Heart left ventricle (tissue), 13 donors: ENCODE measurements around the gene UVRAG.

ENCODE experiments used
- CTCF ChIP-seq, 12 donors: fragments of 200-600 bp; sonication (generic) in 4 of 12; IDR thresholded peaks; one replicate each; pipeline versions ENCODE4 v1.5.0 to v1.8.0; 2018 to 2022; ENCODE audit warnings: antibody characterized with exemption in 12 of 12, mild to moderate bottlenecking in 5 of 12
- POLR2A ChIP-seq, 2 donors: fragments of 450-650 bp; IDR thresholded peaks; one replicate each; pipeline ENCODE4 v1.6.1; 2017; ENCODE audit warnings: antibody characterized with exemption in 2 of 2, mild to moderate bottlenecking in 2 of 2, moderate library complexity in 2 of 2
- donor health status: ischemic (EF 13 %, LVEDD 7.1; RV severe dilation, severe dysfunction).
- donor health status: DM: no; HTN: yes; CAD: no.
- donor health status: DM: no; HTN: no; CAD: no.
- donor health status: ischemic (EF 25% LVEDD 6.9; RV normal size, moderate dysfunction).
- donor health status: ischemic (EF 25% LVEDD 5.7; RV mildly dilated, moderate dysfunction).
- donor health status: ischemic (EF 35%, LVEDD 5.7; RV mildly dilated, moderate dysfunction).
- donor health status: nonischemic (EF 11% LVEDD 7.7; RV severe dilation, severe dysfunction).
- donor health status: DM: yes; HTN: yes; CAD: no.
- donor health status: PGD.
- donor health status: ischemic (EF 29% LVEDD 5.4; RV normal size, mild dysfunction).
- donor health status: nonischemic (EF 23%, LVEDD 6.1; RV moderate dilation, normal function).

GRCh38 chr11:75840522-75840921 is 25.5 kb downstream of the UVRAG start:
- TF ChIP-seq POLR2A (IDR thresholded peaks at IDR 0.05) = no peak
- no peak for TF ChIP-seq CTCF (IDR thresholded peaks at IDR 0.05)
